Stimulated activated CD8-positive, alpha-beta memory T cell treated with anti-CD3 and anti-CD28 coated beads, Interleukin-2, amount 100 ng/mL, for 48 hours (primary cell): Measurements from ENCODE around the gene RNASEH2A.

ENCODE experiments used
- DNase-seq, 2 donors: peaks; one replicate each; pipeline ENCODE4 v3.0.0-alpha.2; 2020; ENCODE audit warnings: low read depth in 2 of 2

Gene RNASEH2A

DNA sequence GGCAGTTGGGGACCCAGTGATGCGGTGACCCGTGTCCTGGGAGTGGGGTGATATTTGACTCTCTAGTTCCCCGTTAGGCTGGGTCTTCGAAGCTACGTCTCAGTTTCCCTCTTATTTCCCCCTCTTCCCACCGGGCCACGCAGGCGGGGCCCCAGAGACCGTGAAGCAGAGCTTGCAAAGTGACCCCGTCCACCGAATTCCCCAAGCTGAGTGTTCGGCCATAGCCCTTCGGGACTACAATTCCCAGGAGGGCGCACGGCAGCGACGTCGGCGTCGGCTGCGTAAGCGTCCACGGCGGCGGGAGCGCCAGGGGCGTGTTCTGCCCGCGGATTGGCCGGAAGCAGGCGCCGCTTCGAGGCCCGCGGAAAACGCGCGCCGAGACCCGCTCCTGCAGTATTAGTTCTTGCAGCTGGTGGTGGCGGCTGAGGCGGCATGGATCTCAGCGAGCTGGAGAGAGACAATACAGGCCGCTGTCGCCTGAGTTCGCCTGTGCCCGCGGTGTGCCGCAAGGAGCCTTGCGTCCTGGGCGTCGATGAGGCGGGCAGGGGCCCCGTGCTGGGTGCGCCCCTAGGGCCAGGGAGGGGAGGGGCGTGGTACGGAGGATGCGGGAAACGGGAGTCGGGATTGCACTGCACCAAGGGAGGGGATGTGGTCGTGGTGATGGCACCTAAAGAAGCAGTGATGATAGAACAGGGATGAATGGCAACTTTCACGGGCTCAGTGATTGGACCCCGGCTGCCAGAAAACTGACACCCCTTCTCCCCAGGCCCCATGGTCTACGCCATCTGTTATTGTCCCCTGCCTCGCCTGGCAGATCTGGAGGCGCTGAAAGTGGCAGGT is at the start of gene RNASEH2A:
RNASEH2A (plus strand) TSS at position 343 of the 840 bp plus-strand sequence; CDS start at position 433, 90 bp downstream.
- peak; percentile 78 to 82 for DNase-seq

DNA sequence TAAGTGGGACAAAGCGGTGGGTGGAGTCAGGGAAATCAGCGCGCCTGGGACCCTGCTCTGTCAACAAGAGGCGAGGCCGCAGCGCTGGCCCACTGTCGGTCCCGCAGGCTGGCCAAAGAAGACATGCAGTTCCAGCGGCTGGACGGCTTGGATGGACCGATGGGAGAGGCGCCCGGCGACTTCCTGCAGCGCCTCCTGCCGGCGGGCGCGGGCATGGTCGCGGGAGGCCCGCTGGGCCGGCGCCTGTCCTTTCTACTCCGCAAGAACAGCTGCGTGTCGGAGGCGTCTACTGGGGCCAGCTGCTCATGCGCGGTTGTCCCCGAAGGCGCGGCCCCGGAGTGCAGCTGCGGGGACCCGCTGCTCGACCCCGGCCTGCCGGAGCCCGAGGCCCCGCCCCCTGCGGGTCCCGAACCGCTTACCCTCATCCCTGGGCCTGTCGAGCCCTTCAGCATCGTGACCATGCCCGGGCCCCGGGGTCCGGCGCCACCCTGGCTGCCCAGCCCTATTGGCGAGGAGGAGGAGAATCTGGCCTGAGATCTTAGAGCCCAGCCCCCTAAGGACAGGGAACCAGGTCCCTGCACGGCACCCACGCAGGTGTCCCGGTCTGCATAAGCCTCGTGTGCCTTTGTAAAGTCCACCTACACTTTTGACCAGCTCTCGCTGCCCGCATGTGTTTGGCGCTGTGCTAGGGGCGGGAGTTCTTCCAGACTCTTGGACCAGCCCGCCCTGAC is 48.7 kb upstream of the RNASEH2A start:
- DNase-seq, result peak; percentile 55 to 59

DNA sequence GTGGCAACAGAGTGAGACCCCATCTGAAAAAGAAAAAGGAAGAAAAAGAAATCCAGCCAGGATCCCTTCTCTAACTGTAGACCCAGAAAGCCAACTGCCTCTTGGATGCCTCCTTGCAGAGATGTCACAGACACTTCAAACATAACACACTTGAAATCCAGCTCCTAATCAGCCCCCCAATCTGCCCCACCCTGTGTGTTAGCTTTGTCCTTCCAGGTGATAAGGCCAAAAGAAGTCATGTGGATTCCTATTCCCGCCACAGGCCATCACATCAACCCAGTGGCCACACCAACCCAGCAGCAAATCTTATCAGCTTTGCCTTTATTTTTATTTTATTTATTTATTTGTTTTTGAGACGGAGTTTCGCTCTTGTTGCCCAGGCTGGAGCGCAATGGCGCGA is 46.7 kb upstream of the RNASEH2A start:
- no peak for DNase-seq

DNA sequence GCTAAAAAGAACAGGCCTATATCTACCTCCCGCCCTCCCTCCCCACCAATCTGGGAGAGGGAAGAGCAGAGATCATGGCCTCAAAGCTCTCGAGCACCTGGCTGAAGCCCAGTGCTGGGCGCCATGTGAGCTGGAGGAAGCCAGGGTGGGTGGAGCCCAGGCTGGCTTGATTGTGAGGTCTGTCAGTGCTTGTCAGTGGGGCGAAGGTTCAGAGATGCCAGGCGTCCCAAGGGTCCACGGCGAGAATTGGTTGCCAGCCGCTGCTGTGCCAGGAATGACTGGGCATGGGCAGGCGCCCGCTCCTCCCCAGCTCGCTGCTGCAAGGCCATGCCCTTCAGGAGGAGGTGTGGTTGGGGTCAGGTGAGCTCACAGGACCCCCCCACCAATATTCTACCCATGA is 43.3 kb upstream of the RNASEH2A start:
- DNase-seq, result no peak

DNA sequence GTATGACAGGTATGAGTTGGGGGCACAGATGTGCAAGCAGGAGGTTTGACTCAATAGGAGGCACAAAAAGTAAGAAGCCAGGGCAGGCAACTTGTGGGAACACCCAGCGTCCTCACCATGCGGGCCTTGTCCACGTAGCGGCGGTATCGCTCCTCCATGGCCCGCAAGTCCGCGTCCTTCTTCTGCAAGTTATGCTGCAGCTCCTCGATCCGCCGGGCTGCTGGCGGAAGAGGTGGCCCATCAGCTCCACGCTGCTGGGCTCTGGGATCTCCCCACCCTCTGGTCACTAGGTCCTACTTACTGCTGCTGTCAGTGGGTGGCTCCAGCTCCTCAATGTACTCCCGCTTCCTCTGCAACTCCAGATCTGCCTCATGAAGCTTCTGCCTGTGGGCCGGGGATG is 41.7 kb upstream of the RNASEH2A start:
- no peak for DNase-seq

DNA sequence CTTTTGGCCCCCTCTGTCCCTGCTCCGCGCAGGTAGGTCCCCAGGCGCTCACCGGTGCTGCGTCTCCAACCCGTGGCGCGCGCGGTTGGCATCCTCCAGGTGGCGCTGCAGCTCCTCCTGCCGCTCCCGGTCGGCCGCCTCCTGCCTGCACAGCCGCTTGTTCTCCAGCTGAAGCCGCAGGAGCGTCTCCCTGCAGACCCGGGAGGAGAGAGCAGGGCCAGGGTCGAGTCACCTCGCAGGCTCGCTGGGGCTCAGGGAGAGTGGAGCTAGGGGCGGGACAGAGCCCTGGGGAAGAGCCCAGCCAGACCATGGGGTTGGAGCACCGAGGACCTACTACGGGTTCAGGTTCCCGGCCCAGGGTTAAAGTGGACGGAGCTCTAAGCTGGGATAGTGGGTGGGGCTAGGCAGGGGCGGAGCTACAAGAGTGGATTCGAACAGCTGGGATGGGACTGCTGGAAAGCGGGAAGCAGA is 40.3 kb upstream of the RNASEH2A start:
- peak; percentile 67 to 78 for DNase-seq

DNA sequence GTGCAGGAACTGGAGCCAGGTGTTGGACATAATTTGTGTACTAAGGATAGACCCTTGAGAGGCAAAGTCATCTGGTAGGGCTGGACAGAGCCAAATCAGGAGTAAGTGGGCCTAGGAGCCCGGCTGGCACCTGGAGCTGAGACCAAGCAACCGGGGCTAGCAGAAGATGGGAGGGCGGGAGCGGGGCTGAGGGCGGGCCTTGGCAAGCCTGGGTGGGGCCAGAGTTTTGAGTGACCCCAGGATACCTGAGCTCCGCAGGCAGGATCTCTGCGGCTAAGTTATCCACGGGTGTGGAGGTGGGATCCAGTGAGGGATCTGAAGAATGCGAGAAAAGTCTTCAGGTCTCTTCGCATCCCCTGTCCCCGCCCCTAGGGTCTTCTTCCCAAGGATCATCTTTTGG is 39.2 kb upstream of the RNASEH2A start:
- DNase-seq, result no peak

DNA sequence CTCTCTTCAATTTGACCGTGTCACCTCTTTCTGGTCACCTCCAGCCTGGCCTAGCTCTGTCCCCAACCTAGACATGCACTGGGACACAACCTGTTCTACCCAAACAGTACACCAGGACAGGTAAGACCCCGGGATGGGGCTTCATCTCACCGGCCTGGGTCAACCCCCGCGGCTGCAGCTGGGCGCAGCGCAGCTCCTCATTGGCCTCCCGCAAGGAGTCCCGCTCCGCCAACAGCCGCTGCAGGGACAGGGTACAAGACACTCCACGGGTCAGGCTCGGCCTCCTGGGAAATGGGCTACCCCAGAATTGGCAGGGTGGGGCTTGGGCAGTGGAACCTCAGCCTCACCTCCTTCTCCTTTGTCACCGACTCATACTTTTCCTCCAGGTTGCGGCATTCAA is 38.7 kb upstream of the RNASEH2A start:
- no peak for DNase-seq

DNA sequence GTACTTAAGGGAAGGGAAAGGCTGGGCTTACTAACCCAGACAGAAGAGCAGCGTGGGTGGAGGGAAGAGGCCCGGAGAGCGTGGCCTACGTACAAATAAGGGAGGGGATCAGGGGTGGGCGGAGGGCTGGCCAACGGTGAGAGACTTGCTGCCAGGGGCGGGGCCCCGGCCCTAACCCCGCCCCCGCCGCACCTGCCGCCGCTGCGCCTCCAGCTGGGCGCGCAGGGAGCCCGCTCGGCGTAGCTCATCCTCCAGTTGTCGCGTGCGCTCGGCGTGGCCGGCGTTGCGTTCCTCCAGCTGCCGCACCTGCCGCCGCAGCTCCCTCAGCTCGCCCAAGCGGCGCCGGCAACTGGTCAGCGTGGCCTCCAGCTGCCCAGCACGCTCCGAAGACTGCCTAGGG is 36.7 kb upstream of the RNASEH2A start:
- DNase-seq, result no peak

DNA sequence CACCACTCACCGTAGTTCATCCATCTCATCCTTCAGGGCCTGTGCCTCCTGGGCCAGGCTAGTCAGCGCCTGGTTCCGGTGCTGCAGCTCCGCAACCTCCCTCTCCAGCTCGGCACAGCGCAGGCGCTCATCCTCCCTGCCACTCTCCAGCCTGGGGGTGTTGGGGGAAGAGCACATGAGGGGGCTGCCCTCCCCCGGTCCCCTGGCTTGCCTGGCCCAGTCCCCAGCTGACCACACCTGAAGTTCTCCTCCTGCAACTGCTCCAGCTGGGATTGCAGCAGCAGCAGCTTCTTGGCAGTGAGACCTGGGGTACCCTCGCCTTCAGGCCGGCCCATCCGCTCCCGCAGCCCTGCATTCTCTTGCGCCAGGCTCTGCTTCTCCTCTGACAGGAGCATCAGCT is 35.5 kb upstream of the RNASEH2A start:
- DNase-seq, result no peak

DNA sequence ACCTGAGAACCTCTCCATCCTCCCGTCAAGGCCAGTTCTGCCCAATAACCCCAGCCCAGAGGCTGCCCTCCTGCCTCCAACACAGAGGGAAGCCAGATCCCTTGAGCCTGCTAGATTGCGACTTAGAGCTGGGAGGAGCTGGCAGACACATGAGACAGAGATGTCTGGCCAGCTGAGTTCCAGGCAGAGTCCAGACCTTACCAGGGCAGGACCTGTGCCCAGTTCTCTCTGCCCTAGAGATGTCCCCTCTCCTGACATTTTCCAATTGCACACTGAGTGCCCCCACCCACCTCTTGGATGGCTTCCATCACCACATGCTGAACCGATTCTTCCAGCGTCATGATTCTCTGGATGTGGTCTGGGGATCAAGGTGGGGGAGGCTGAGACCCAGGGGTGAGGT is 34.1 kb upstream of the RNASEH2A start:
- DNase-seq, result no peak

DNA sequence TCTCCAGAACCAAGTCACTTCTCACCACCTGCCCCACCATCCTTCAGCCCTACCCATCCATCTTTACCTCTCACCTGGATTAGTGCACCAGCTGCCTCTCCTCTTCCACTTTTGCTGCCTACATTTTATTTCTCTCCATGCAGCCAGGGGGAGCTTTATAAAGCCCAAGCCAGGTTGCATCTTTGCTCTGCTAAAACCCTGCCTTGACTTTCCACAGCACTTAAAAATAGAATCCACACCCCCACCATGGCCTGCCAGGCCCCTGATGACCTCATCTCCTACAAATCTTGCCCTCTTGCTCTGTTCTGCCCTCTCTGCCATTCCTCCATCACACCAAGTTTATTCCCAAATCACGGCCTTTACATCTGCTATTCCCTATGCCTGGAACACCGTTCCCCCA is 32.8 kb upstream of the RNASEH2A start:
- no peak for DNase-seq

DNA sequence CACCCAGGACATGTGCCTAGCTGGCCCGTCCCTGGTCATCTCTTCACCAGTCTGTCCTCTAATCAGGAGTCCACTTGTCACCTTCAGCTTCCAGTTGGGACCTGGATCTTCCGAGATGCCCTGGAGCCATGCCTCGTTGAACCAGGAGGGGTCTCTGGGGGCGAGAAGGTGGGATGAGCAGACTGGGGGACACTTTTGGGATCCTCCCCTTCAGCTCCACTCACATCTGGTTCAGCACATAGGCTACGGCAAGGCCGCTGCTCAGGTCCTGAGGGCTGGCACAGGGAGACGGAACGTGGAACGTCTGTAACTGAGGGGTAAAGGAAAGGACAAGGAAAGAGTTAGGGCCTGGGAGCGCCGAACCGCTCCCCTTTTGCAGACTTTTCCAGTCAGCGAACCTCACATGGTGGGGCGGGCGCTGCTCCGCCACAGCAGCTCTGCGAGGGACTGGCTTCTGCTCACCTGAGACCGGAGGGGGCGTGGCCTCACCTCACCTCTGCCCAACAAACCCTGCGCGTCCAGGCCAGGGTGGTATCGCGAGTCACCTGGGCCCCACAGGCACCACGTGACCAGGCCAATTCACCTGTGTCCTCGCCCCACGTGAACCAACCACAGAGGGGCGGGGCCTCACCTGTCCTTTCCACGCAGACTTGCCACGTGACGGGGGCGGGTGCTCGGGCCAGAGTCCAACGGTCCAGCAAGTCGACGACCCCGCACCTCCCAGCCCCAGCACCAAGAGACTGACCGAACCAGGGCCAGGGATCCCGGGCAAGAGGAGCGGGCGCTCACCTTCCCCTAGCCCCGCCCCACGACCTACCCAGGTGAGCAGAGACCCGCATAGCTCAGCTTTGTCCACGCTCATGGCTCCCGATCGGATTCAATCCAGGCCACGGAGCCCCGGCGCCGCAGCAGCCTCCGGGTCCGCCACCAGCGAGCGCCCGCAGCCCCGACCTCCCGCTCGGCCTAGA is 31.5 kb upstream of the RNASEH2A start, which contains the start of gene HOOK2:
HOOK2 (minus strand) TSS at position 965 of the 968 bp plus-strand sequence; CDS start at position 862, 103 bp downstream.
- no peak for DNase-seq

DNA sequence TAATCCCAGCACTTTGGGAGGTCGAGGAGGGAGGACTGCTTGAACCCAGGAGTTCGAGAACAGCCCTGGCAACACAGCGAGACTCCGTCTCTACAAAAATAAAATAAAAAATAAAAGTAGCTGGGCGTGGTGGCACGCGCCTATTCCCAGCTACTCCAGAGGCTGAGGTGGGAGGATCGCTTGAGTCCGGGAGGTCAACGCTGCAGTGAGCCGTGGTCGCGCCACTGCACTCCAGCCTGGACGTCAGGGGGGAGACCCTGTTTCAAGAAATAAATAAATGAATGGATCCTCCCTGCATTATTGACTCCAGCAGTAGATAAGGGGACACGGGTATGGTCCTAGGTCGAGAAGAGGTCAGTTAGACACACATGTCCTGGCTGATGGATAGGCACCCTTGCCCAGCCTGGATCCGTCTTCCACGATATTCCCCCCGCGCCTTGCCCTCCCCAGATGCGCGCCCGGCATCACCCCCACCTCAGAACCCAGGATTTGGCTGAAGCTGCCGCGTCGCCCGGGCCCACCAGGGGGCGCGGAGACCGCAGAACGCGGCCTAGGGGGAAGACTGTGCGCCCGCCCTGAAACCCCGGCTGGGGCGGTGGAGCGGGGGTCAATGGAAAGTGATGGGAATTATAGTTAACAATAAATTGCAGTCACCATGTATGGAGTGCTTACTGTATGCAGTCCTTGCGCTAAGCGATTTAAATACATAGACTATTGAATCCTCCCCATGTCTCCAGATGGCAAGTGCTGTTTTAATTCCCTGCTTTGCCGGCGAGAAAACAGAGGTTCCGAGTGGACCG is 29.0 kb upstream of the RNASEH2A start:
- DNase-seq, result peak; percentile 75 to 78

DNA sequence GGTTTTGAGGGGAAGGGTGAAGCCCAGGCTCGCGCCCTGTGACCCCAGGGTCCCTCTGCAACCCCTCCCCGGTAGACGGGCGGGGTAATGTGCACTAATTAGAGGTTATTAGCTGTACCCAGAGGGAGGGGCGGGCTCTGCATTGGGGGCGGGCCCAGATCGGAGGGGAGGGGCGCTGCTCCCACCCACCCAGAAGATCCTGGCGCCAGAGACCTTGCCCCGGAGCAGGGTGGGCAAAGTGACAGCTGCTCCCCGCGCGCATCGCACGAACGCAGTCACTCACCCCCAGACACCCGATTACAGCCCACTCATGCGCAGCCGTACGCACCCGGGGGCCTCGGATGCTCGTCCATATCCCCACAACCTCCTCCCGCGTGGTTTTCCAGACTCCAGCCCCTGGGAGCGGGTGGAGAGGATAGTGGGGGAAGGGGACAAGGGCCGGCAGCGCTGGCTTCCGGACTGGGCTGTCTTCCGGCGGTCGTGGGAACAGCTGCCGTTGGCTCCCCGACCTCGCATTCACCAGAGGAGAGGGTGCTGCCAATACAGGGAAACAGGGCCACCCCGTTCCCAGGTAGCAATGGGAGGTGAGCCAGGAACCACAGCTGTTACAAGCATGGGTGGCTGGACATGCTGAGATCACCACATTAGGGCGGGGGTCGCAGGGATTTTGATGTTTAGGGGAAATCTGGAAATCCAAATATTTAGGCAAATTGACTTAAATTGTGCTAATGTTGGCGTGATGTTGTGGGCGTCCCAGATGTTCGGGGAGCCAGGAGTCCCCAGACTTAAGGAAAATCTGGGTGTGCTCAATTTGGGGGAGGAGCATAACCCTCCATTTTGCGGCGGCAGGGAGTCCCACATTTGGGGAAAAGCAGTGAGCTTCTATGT is 28.1 kb upstream of the RNASEH2A start:
- no peak for DNase-seq

DNA sequence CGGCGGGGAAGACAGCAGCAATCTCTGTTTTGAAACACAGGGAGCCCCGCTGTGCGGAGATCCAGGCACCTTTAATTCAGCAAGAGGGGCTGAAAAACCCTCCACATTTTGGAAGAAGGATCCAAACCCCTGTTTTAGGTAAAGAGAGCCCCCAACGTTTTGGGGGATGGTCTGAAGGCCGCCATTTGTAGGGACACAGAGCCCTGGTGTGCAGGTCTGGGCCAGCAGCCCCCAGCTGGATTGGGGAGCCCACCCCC is 27.6 kb upstream of the RNASEH2A start:
- DNase-seq, result no peak

DNA sequence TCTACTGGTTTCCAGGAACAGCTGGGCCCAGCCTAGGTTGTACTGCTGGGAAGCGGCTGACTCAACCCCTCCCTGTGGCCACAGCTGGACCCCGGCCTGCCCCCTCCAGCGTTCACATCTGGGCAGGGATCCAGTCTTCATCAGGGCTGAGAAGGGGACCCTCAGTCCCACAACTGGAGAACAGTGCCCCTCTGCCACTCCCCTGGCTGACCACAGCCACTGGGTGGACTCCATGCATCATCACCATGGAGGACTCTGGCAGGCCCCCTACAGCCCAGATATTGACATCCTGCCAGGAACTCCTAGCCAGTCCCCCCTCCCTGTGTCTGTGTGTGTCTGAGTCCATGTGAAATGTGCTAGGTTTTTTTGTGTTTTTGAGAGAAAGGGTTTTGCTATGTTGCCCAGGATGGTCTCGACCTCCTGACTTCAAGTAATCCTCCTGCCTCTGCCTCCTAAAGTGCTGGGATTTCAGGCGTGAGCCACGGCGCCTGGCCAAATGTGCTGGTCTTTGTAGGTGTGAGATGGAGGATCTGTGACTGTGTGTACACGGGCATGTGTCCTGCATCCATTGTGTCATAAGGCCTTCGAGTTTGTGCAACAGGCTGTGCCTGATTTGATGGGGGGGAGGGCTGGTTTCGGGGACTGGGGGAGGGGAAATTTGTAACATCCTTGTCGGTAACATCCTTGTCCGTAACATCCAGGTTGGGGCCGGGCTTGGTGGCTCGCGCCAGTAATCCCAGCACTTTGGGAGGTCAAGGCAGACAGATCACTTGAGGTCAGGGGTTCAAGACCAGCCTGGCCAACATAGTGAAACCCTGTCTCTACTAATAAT is 27.0 kb upstream of the RNASEH2A start:
- no peak for DNase-seq

DNA sequence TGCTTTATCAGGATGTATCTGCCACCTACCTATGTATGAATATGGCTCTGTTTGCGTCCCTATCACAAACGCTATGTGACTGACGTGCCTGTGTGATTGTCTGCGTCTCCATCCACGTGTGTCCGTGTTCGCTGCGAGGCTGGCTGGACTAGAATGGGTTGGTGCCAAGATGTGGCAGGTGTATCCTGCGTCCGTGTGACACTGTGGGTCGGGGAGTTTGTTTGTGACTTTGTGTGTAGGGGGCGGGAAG is 24.3 kb upstream of the RNASEH2A start:
- DNase-seq, result no peak
